Stimulated activated CD8-positive, alpha-beta memory T cell treated with anti-CD3 and anti-CD28 coated beads, Interleukin-7, amount 100 ng/mL, for 24 hours (primary cell): Measurements from ENCODE around the gene CLIC3.
"Not testable (repeated sequence)": the region's sequence is repeated elsewhere in the genome, so short reads cannot be mapped to it uniquely, and the experiment has no call there.

Experiments used
- DNase-seq: peaks from one replicate; pipeline ENCODE4 v3.0.0-alpha.2; 2020; ENCODE audit warnings: low read depth

The CLIC3 gene

DNA sequence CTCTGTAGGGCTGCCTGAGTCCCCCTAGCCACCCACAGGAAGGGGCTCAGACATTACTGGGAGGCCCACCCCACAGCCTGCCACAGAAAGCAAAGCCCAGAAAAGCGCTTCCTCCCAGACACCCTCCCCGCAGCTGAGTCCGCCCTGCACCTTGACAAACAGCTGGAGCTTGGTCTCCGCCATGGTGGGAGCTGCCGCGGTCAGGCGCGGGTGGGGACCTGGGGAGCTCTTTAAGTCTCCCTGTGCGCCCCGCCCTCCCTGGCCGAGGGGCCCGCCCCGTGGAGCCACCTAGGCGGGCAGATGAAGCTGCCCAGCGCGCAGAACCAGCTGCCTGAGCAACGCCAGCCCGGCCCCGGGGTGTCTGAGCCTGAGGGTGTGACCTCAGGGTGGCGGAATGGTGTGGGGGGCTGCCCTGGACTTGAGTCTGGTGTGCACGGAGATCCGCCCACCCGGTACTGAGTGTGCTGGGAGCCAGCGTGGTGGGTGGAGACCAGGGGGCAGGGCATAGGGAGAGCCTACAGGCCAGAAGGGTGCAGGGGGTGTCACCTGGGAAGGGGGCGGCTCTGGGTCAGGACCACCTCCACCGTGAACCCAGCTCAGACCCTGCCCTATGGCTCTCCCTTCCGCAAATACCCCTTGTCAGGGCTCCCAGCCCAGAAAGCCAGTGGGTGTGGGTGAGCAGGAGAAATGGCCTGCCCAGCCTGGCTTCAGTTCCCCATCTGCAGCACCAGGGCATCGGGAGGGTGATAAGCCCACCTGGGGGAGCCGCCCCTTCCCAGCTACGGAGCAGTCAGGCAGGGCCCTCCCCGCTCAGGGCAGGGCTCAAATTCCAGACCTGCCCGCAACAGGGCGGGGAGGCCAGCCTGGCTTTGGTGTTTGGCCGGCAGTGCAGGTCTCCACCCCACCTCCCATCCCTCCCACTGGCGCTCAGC, at the start of gene CLIC3:
TSS of gene CLIC3 (minus strand) at position 208 of the 932 bp plus-strand sequence. CDS start at position 183, 25 bp downstream.
- DNase-seq, result no peak

- DNase-seq, result no peak
Observed at GRCh38 chr9:137045294-137046087, 49.1 kb upstream of the CLIC3 start.

GRCh38 chr9:137044502-137045177, 48.3 kb upstream of the CLIC3 start:
- no peak for DNase-seq

DNA sequence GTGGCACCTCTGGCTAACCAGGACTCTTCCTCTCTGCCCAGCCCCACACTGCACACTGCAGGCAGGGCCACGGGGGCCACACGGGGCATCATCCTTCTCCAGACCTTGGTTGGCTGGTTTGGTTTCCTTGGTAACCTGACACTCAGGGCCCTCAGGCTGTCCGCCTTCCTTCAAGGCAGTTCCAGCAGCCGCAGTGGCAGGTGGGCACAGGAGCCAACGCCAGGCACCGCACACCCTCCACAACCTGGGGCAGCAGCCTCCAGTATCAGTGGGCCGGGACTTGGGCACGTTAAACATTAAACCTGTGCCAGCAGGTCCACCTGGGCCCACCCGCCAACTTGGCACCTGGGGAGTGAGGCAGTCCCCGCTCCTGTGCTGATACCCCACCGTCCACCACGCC, 47.7 kb upstream of the CLIC3 start:
- no peak for DNase-seq

DNA sequence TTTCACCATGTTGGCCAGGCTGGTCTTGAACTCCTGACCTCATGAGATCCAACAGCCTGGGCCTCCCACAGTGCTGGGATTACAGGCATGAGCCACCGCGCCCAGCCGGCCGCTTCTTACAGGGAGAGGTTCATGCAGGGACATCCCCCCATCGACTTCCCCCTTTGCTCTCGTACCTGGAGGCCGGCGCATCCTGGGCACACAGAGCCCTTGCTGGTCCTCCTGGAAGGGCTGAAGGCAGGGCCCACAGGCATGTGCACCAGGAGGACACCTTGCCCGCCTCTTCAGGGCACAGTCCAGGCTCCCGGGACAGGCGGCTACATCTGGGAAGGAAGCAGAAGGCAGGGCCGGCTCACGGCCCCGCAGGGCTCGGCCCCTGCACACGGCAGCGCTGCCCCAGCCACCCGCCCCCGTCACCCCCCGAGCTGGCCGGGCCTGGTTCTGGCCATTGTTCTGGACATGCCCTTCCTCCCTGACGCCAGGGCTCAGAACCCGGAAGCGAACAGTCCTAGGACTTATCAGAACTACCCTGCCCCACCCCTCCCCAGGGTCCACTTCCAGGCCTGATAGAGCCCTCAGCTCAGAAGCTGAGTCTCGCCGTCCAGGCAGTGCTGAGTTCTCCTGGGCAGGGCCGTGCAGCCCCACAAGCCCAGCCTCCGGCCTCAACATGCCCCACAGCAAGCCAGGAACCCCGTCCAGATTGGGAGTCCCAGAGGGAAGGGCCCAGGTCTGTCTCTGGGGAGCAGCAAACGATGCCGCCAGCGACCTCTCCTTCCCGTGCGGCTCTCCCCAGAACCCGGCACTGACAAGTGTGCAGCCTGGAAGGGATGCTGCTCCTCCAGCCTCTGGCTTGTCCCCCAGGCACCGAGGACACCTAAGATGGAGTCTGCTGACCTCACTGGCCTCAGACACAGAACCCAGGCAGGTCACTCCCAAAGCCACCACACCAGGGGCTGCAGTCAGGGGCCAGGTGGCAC, 46.7 kb upstream of the CLIC3 start:
- no peak for DNase-seq

DNA sequence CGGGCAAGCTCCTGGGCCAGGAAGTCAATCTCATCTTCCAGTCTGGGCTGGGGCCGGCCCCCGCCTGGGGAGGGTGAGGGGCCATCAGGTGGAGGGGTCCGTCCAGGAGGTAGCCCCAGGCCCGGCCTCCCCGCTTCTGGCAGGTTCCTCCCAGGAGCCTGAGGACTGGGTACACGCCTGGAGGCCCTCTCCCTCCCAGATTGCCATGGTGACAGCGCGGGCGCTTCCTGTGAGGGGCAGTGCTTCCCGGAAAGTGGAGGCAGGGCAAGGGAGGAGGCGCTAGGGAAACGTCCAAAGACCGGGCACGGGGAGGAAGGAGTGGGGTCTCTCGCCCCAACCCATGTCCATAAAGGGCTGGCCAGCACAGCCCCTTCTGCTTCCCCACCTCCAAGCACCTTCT, 44.8 kb upstream of the CLIC3 start:
- DNase-seq, result no peak

- no peak for DNase-seq
Observed at GRCh38 chr9:137040568-137040967, 44.2 kb upstream of the CLIC3 start.

GRCh38 chr9:137039611-137040366, 43.4 kb upstream of the CLIC3 start:
- no peak for DNase-seq

DNA sequence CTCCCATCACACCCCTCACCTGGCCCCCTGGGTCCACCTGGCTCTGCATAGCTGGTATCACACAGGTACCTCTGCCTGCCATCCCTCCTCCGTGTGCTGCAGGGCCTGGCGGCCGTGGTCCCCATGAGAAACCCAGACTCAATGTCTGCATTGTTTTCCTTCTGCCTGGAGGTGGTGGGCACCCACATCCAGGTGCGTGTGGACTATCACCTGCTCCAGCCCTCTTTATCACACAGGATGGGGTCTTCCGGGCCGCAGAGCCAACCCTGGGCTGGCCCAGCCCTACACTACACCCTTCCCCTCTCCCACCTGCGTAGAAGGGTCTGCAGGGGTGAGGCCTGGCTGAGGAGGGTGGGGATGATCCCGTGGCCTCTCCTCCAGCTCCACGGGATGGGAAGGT, 42.5 kb upstream of the CLIC3 start:
- DNase-seq, result no peak

- no peak for DNase-seq
Observed at GRCh38 chr9:137037483-137037882, 41.1 kb upstream of the CLIC3 start.

GRCh38 chr9:137037035-137037434, 40.7 kb upstream of the CLIC3 start:
- DNase-seq, result no peak

GRCh38 chr9:137035937-137036336, 39.6 kb upstream of the CLIC3 start:
- DNase-seq, result no peak

- no peak for DNase-seq
Observed at GRCh38 chr9:137035507-137035834, 39.1 kb upstream of the CLIC3 start.

- DNase-seq, result peak; percentile 70
Observed at GRCh38 chr9:137034709-137035506, 38.5 kb upstream of the CLIC3 start.

DNA sequence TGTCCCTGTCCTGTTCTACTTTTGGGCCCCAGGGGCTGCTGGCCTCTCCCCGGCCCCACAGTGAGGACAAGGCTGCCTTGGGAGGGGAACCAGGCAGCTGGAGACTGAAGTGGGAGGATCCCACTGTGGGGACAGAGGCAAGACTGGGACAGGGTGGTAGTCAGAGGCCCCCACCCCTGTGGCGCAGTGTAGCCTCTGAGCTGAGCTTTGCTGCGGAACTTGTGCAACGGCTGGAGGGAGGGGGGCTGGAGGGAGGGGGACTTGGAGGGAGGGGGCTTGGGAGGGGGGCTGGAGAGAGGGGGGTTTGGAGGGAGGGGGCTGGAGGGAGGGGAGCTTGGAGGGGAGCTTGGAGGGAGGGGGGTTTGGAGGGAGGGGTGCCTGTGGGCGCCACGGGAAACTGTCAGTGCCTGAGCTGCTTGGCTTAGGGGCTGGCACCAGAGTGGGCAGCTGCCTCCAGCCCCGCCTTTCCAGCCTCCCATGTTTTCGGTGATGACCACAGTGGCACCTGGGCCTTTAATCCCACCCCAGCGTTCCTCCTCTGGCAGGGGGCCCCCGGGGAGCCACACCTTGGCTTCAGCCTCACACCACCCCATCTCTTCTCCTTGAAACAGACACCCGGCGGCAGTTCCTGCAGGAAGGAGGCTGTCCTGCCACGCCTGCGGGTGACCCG, 37.8 kb upstream of the CLIC3 start:
- DNase-seq, result no peak

- not testable (repeated sequence) for DNase-seq
Observed at GRCh38 chr9:137033481-137033880, 37.1 kb upstream of the CLIC3 start.

GRCh38 chr9:137032858-137033257, 36.5 kb upstream of the CLIC3 start:
- DNase-seq, result no peak

DNA sequence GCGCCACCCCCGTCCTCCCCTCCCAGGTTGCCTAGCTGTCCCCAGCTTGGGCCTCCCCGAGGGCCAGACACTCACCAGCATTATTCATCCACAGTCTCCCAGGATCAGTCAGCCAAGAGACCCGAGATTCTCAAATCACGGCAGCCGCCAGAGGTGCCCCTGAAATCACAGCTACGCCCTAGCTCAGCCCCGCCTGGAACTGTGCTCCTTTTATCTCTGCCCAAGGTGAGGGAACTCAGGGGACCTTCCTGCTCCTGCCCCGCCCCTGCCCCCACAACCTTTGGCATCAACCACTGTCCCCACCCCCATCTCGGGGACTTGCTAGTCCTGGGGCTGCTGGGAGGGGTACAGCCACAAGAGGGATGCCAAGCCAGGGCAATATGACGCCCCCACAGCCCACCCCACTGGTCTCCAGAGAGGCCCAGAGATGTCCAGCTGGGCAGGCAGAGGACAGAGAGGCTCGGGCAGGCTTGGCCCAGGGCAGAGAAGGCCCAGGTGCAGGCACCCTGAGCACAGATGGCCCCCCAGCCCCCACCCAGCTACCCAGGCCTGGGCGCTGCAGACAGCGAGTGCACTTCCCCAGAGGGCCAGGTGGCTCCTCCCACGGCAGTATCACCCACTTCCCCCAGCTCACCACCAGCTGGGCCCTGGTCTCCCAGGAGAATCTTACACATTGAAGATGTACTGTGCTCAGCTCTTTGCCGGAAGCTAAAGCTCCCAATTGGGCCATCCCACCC, 35.7 kb upstream of the CLIC3 start, which contains the start of gene FUT7:
TSS of gene FUT7 (minus strand) at position 185 of the 737 bp plus-strand sequence. CDS start at position 88, 97 bp downstream.
- no peak for DNase-seq
